Sigmoid colon (tissue), 4 donors: Measurements from ENCODE around the gene CDHR5.

Experiments
- EP300 ChIP-seq, 4 donors: sonication (generic); formaldehyde crosslinking; IDR thresholded peaks; one replicate each; pipeline ENCODE4 v1.6.1; 2017; ENCODE audit warnings: antibody characterized with exemption in 4 of 4
- POLR2A ChIP-seq, 2 donors: fragments of 450-650 bp; IDR thresholded peaks; one replicate each; pipeline ENCODE4 v1.6.1; 2016; ENCODE audit warnings: antibody characterized with exemption in 2 of 2, mild to moderate bottlenecking in 2 of 2, moderate library complexity in 2 of 2
- TF ChIP-seq, protein P1 (sequence below), 4 experiments: fragments of 450-650 bp in 3 of 4; fragments of 200-600 bp in 1 of 4; IDR thresholded peaks; one replicate each; pipeline ENCODE4 v1.5.1; 2016 to 2019; ENCODE audit warnings: antibody characterized with exemption in 4 of 4, mild to moderate bottlenecking in 3 of 4, moderate library complexity in 2 of 4

DNA sequence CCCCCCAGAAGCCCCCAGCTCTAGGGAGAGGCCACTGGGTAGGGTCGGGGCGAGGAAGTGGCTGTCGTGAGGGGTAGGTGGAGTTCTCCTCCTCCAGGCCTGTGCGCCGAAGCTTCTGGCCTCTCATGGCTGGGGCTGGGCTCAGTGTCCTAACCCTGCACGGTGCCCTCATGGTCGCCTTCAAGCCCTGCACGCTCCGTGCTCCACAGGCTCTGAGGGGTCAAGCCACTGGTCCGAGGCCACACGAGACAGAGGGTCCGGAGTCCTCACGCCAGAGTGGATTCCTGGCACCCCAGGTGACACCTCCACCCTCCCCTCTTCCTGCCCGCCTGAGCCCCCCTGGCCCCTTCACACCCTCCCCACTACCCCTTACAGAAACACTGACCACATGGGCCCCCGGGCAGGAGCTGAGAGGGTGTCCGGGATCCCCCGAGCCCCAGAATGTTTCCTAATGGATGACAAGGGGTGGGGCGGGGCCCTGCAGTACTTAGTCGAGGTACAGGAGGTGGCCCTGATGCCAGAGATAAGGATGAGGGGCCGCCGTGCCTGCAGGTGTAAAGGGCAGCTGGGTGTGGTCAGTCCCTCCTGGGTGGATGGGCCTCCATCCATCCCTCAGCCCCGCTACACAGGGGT is 997 bp upstream of the CDHR5 start:
- TF ChIP-seq, protein P1, sequence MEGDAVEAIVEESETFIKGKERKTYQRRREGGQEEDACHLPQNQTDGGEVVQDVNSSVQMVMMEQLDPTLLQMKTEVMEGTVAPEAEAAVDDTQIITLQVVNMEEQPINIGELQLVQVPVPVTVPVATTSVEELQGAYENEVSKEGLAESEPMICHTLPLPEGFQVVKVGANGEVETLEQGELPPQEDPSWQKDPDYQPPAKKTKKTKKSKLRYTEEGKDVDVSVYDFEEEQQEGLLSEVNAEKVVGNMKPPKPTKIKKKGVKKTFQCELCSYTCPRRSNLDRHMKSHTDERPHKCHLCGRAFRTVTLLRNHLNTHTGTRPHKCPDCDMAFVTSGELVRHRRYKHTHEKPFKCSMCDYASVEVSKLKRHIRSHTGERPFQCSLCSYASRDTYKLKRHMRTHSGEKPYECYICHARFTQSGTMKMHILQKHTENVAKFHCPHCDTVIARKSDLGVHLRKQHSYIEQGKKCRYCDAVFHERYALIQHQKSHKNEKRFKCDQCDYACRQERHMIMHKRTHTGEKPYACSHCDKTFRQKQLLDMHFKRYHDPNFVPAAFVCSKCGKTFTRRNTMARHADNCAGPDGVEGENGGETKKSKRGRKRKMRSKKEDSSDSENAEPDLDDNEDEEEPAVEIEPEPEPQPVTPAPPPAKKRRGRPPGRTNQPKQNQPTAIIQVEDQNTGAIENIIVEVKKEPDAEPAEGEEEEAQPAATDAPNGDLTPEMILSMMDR (IDR thresholded peaks at IDR 0.05), result no peak
- TF ChIP-seq EP300 (IDR thresholded peaks at IDR 0.05), result no peak
- no peak for TF ChIP-seq POLR2A (IDR thresholded peaks at IDR 0.05)
